ENCODE results near the gene MLPH.

The MLPH gene

GRCh38 chr2:237568121-237568660 lies 81.1 kb downstream of the MLPH start:
- no peak for DNase-seq (ENCODE audit: low read depth in 2 of 2)

GRCh38 chr2:237569041-237569440 lies 82.0 kb downstream of the MLPH start:
- DNase-seq (ENCODE audit: low read depth in 2 of 2): no peak

GRCh38 chr2:237569896-237570295 lies 82.8 kb downstream of the MLPH start:
- DNase-seq (ENCODE audit: low read depth in 2 of 2): no peak

GRCh38 chr2:237570776-237571335 lies 83.8 kb downstream of the MLPH start:
- no peak for DNase-seq (ENCODE audit: low read depth in 2 of 2)

- no peak for DNase-seq (ENCODE audit: low read depth in 2 of 2)
Measured at GRCh38 chr2:237571551-237571950, 84.5 kb downstream of the MLPH start.

GRCh38 chr2:237572021-237572741 lies 85.1 kb downstream of the MLPH start:
- DNase-seq (ENCODE audit: low read depth in 2 of 2): peak; percentile 81 to 90

GRCh38 chr2:237572742-237573101 lies 85.7 kb downstream of the MLPH start:
- DNase-seq (ENCODE audit: low read depth in 2 of 2): no peak

- no peak for DNase-seq (ENCODE audit: low read depth in 2 of 2)
Measured at GRCh38 chr2:237573721-237574415, 86.8 kb downstream of the MLPH start.

GRCh38 chr2:237574467-237574866 lies 87.4 kb downstream of the MLPH start:
- no peak for DNase-seq (ENCODE audit: low read depth in 2 of 2)

GRCh38 chr2:237574894-237575868 lies 88.1 kb downstream of the MLPH start:
- no peak for DNase-seq (ENCODE audit: low read depth in 2 of 2)

GRCh38 chr2:237575869-237576862 lies 89.1 kb downstream of the MLPH start:
- DNase-seq (ENCODE audit: low read depth in 2 of 2): no peak

GRCh38 chr2:237576974-237577373 lies 89.9 kb downstream of the MLPH start:
- DNase-seq (ENCODE audit: low read depth in 2 of 2): no peak

- DNase-seq (ENCODE audit: low read depth in 2 of 2): no peak
Measured at GRCh38 chr2:237577458-237577857, 90.4 kb downstream of the MLPH start.

GRCh38 chr2:237577956-237578870 lies 91.2 kb downstream of the MLPH start:
- no peak for DNase-seq (ENCODE audit: low read depth in 2 of 2)

GRCh38 chr2:237581326-237581725 lies 94.3 kb downstream of the MLPH start:
- no peak for DNase-seq (ENCODE audit: low read depth in 2 of 2)

GRCh38 chr2:237581751-237582746 lies 95.0 kb downstream of the MLPH start:
- DNase-seq (ENCODE audit: low read depth in 2 of 2): peak; percentile 53 to 56

- no peak for DNase-seq (ENCODE audit: low read depth in 2 of 2)
Measured at GRCh38 chr2:237583385-237584295, 96.6 kb downstream of the MLPH start.

Data from stimulated activated CD4-positive, alpha-beta T cell treated with anti-CD3 and anti-CD28 coated beads, Interleukin-15, amount 100 ng/mL, for 48 hours (primary cell).